ENCODE data around the gene MAPK1. TPM values are rescaled to one million over a fixed set of nuclear protein-coding genes. Genes with fewer than 3 reads are reported as not detected.
"Not testable (repeated sequence)": the region's sequence is repeated elsewhere in the genome, so short reads cannot be mapped to it uniquely, and the experiment has no call there.

The MAPK1 gene
- total RNA-seq, 1 donor from 2014 or later: 42.3 TPM

- no peak overlapping the region for H3K4me3 ChIP-seq (ENCODE audit: low read depth, low read length)
- DNase-seq (ENCODE audit: low read depth): no peak
- no peak for TF ChIP-seq CTCF (conservative IDR thresholded peaks at IDR 0.05; ENCODE audit: low read depth, low read length)
Measured at GRCh38 chr22:21758091-21758864, 109.2 kb downstream of the MAPK1 start.

GRCh38 chr22:21755851-21756284 lies 111.6 kb downstream of the MAPK1 start:
- no peak for TF ChIP-seq CTCF (conservative IDR thresholded peaks at IDR 0.05; ENCODE audit: low read depth, low read length)

DNA sequence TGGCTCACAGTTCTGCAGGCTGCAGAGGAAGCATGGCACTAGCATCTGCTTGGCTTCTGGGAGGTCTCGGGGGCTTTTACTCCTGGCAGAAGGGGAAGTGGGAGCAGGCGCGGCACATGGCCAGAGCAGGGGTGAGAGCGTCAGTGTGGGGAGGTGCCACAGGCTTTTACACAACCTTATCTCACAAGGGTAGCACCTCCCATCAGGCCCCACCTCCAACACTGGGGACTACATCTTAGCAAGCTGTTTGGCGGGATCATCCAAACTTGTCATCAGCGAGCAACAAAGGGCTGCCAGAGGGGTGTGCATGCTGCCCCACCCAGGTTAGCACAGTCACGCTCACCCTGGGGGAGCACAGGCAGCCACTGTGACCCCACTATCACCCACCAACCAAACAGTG lies 112.9 kb downstream of the MAPK1 start:
- TF ChIP-seq CTCF (conservative IDR thresholded peaks at IDR 0.05; ENCODE audit: low read depth, low read length): no peak
- no peak for DNase-seq (ENCODE audit: low read depth)
- H3K4me3 ChIP-seq (ENCODE audit: low read depth, low read length): no peak overlapping the region

More at GRCh38 chr22:21755851-21756284, 111.6 kb downstream of the MAPK1 start:
- no peak for DNase-seq (ENCODE audit: low read depth)
- no peak overlapping the region for H3K4me3 ChIP-seq (ENCODE audit: low read depth, low read length)

DNA sequence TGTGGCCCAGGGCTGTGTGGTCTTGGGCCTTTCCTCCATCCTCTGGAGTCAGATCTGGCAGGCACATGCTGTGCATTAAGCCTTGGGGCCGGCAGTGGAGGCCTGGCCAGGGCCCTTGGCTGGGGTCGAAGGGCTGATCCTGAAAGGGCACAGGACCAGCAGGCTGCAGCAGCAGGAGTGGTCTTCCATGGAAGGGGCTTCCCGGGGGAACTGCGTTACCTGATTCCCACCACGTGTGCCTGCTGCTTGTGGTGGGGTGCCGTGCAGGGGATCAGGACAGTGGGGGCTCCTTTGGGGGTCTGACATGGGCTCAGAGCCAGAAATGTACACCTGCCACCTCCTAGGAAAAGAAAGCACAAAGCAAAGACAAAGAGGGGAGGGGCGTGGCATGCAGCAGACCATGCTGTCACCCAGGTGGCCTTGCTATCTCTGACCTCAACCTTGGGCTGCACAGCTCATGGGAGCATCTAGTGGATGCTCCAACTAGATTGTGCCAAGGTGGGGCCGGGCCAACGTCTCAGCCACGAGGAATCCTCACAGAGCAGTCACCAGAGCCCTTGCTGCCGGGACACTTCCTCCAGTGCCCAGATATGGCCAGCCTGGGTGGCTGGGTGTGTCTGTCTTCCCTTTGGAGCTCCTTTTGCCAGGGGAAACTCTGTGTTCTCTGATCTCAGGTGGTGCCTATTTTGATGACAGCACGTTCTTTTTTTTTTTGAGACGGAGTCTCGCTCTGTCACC lies 113.9 kb downstream of the MAPK1 start:
- DNase-seq (ENCODE audit: low read depth): no peak
- H3K4me3 ChIP-seq (ENCODE audit: low read depth, low read length): no peak overlapping the region
- TF ChIP-seq CTCF (conservative IDR thresholded peaks at IDR 0.05; ENCODE audit: low read depth, low read length): no peak

- H3K4me3 ChIP-seq (ENCODE audit: low read depth, low read length): no peak overlapping the region
- no peak for DNase-seq (ENCODE audit: low read depth)
- no peak for TF ChIP-seq CTCF (conservative IDR thresholded peaks at IDR 0.05; ENCODE audit: low read depth, low read length)
Measured at GRCh38 chr22:21752276-21752675, 115.2 kb downstream of the MAPK1 start.

DNA sequence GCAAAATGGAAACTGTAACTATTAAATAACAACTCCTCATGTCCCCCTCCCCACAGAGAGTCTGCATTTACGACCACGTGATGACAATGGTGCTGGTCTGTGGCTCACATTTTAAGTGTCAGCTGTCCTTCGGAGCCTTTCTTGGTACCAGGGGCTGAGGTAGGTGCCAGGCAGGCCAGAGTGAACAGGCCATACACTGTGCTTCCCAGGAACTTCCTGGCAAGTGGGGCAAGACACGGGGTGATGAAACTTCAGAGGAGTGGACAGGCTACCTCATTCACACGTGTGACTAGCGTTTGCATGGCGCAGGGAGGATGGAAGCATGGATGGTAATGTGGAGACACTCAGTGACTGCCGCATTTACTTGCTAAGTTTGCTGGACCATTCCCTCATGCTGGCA lies 121.5 kb downstream of the MAPK1 start:
- no peak for DNase-seq (ENCODE audit: low read depth)
- H3K4me3 ChIP-seq (ENCODE audit: low read depth, low read length): no peak overlapping the region
- TF ChIP-seq CTCF (conservative IDR thresholded peaks at IDR 0.05; ENCODE audit: low read depth, low read length): no peak

- not testable (repeated sequence) for H3K4me3 ChIP-seq (ENCODE audit: low read depth, low read length); DNase-seq (ENCODE audit: low read depth)
Measured at GRCh38 chr22:21744917-21745316, 122.5 kb downstream of the MAPK1 start.
